A549 treated with AZD2906 at 1 μM for 4 hours (cell line): Measurements from ENCODE around the gene CHST5. TPM values are rescaled to one million over a fixed set of nuclear protein-coding genes. Genes with fewer than 3 reads are reported as not detected.

Experiments used
- total RNA-seq: library from RNA; stranded (reverse); fragments of 200-300 nt; extraction: Qiagen RNA extraction; gene quantifications from 5 replicates; pipeline ENCODE4 v1.2.3, GENCODE V29; 2022

CHST5 gene
- total RNA-seq: not detected in 5 replicates

GRCh38 chr16:75535901-75536300 is at the start of gene CHST5:
Gene CHST5 (minus strand): TSS chr16:75536108. CDS start chr16:75530384, 5,724 bp downstream.

GRCh38 chr16:75566040-75566757 is 30.3 kb upstream of the CHST5 start, which contains the start of gene GABARAPL2:
Gene GABARAPL2 (plus strand): TSS chr16:75566379. CDS start chr16:75566487, 108 bp downstream.

GRCh38 chr16:75555707-75556430 is 20.0 kb upstream of the CHST5 start, which contains the start of gene TMEM231:
Gene TMEM231 (minus strand): TSS chr16:75556252. CDS start chr16:75556209, 43 bp downstream.

GRCh38 chr16:75495076-75495674 is 40.7 kb downstream of the CHST5 start, which contains the start of gene CHST6:
Gene CHST6 (minus strand): TSS chr16:75495441. CDS start chr16:75479828, 15,613 bp downstream.

Other genes starting within 250 kb of the CHST5 start
- 61.0 to 74.5 TPM (median 65.0 TPM) in 5 replicates for gene CFDP1, start 102.6 kb downstream of the CHST5 start, total RNA-seq
- 13.8 to 15.5 TPM (median 14.5 TPM) in 5 replicates for gene TMEM170A, start 71.4 kb downstream of the CHST5 start, total RNA-seq
- gene CHST6, start 40.7 kb downstream of the CHST5 start, total RNA-seq: 0.09 to 0.30 TPM (median 0.20 TPM) in 5 replicates
- 8.2 to 10.6 TPM (median 9.0 TPM) in 5 replicates for gene TMEM231, start 20.1 kb upstream of the CHST5 start, total RNA-seq
- gene GABARAPL2, start 30.3 kb upstream of the CHST5 start, total RNA-seq: 85.8 to 90.1 TPM (median 87.9 TPM) in 5 replicates
- 33.1 to 35.5 TPM (median 35.1 TPM) in 5 replicates for gene ADAT1, start 87.2 kb upstream of the CHST5 start, total RNA-seq
- 156 to 178 TPM (median 164 TPM) in 5 replicates for gene KARS1, start 111.6 kb upstream of the CHST5 start, total RNA-seq
- gene TERF2IP, start 111.7 kb upstream of the CHST5 start, total RNA-seq: 41.4 to 45.0 TPM (median 44.1 TPM) in 5 replicates
- not detected in 5 replicates for gene CPHXL2, start 140.9 kb upstream of the CHST5 start, total RNA-seq
- 0.08 to 0.09 TPM in 2 of 5 replicates, not detected in the others for gene DUXB, start 165.4 kb upstream of the CHST5 start, total RNA-seq
- gene CPHXL, start 190.4 kb upstream of the CHST5 start, total RNA-seq: not detected in 5 replicates